Measurements from ENCODE around the gene PCGF3.

PCGF3 gene

DNA sequence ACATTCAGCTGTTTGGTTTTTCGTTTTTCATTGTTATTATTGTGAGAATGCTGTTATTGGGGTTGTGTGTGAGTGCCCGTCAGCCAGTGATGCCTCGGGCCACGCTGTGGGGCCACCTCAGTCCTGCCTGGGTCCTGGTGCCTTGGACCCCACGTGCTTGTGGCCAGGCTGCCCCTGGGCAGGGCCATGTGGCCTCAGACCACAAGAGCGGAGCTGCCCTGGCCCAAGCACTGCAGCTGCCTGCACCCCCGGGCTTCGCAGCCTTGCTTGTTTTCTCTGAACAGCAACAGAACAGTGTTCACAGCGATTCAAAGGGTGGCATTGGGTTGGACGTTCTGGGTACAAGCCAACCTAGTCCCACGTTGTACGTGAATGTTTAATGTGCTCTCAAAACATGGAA, 63.4 kb downstream of the PCGF3 start:
- Histone ChIP-seq H2BK15ac (replicated peaks; ENCODE audit: low read depth) (no peak overlapping the region), H3K56ac (ENCODE audit: low read length) (no peak overlapping the region), H3K79me2 (ENCODE audit: control insufficient read depth, insufficient read depth, low read length) (peaks cover 18% of the 10 kb centered on the region), H3K4ac (ENCODE audit: low read depth, low read length) (no peak overlapping the region), H2AK5ac (ENCODE audit: low read length) (no peak overlapping the region), H2BK120ac (ENCODE audit: low read depth, low read length) (no peak overlapping the region), H3K36me3 (ENCODE audit: control insufficient read depth, insufficient read depth, low read length) (peaks cover 8% of the 10 kb centered on the region), H3K9ac (ENCODE audit: low read length) (no peak overlapping the region), H3K27ac (ENCODE audit: low read depth, low read length) (no peak overlapping the region), H3K4me2 (ENCODE audit: low read length) (no peak overlapping the region), H4K5ac (ENCODE audit: low read length) (no peak overlapping the region), H3K27me3 (ENCODE audit: insufficient read depth, low read length, poor library complexity) (no peaks in the 10 kb centered on the region), H2BK5ac (ENCODE audit: low read length) (no peak overlapping the region), H4K8ac (ENCODE audit: low read depth, low read length) (no peak overlapping the region), H3K4me1 (ENCODE audit: control insufficient read depth, low read depth, low read length) (no peaks in the 10 kb centered on the region), H3K23ac (ENCODE audit: low read length) (no peak overlapping the region), H3K79me1 (ENCODE audit: low read length) (peaks cover 19% of the 10 kb centered on the region), H3K4me3 (ENCODE audit: low read length) (no peak overlapping the region), H3K18ac (ENCODE audit: low read length) (no peak overlapping the region)
- no peak for DNase-seq
- no CpG with 5 or more reads among the region's 12 CpGs for WGBS (ENCODE audit: extremely low coverage, insufficient coverage, low lambda C conversion rate)

DNA sequence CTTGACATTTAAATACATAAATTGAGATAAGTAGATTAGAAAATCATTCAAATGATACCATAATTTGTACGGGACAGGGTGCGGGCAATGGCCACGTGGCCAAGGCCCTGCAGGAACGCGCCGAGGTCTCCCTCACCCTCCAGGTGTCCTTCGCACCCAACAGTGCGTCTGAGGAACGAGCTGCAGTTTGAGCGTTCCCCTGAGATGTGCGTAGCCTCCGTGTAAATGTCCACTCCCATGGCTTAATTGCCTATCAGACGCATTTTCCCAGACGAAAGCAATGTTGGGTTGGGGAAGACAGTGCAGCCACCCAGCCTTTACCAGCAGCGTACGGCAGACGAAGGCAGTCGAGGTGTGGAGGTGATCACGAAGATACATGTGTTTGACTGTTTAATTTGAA, 63.9 kb downstream of the PCGF3 start:
- Histone ChIP-seq H3K56ac (ENCODE audit: low read length) (no peak overlapping the region), H3K23ac (ENCODE audit: low read length) (no peak overlapping the region), H4K8ac (ENCODE audit: low read depth, low read length) (no peak overlapping the region), H2BK5ac (ENCODE audit: low read length) (no peak overlapping the region), H3K4me1 (ENCODE audit: control insufficient read depth, low read depth, low read length) (no peaks in the 10 kb centered on the region), H3K4me2 (ENCODE audit: low read length) (no peak overlapping the region), H3K4me3 (ENCODE audit: low read length) (no peak overlapping the region), H3K36me3 (ENCODE audit: control insufficient read depth, insufficient read depth, low read length) (peaks cover 9% of the 10 kb centered on the region), H3K79me2 (ENCODE audit: control insufficient read depth, insufficient read depth, low read length) (peaks cover 19% of the 10 kb centered on the region), H2AK5ac (ENCODE audit: low read length) (no peak overlapping the region), H3K18ac (ENCODE audit: low read length) (no peak overlapping the region), H2BK120ac (ENCODE audit: low read depth, low read length) (no peak overlapping the region), H3K27ac (ENCODE audit: low read depth, low read length) (no peak overlapping the region), H4K5ac (ENCODE audit: low read length) (no peak overlapping the region), H3K27me3 (ENCODE audit: insufficient read depth, low read length, poor library complexity) (no peaks in the 10 kb centered on the region), H3K79me1 (ENCODE audit: low read length) (peaks cover 19% of the 10 kb centered on the region), H3K9ac (ENCODE audit: low read length) (no peak overlapping the region), H3K4ac (ENCODE audit: low read depth, low read length) (no peak overlapping the region), H2BK15ac (replicated peaks; ENCODE audit: low read depth) (no peak overlapping the region)
- DNase-seq = no peak
- WGBS (ENCODE audit: extremely low coverage, insufficient coverage, low lambda C conversion rate) = no CpG with 5 or more reads among the region's 19 CpGs

DNA sequence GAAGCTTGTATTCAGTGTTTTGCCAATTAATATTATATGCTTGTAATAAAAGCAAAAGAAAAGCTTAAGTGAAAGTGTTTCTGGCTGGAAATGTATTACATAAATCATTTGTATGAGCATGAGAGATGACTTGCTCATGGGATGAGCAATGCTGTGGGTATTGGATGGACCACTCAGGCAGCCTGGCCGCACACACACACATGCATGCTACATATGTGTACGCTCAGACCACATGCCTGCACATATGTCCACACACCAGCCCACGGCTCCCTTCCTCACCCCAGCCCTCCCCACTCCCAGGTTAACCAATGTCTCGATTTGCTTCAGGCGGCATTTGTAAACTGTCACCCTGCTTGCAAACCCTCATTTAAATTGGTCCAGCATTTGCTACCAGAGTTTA, 64.4 kb downstream of the PCGF3 start:
- Histone ChIP-seq H3K27ac (ENCODE audit: low read depth, low read length) (no peak overlapping the region), H3K4me1 (ENCODE audit: control insufficient read depth, low read depth, low read length) (no peaks in the 10 kb centered on the region), H3K4me2 (ENCODE audit: low read length) (no peak overlapping the region), H4K5ac (ENCODE audit: low read length) (no peak overlapping the region), H3K9ac (ENCODE audit: low read length) (no peak overlapping the region), H3K18ac (ENCODE audit: low read length) (no peak overlapping the region), H3K36me3 (ENCODE audit: control insufficient read depth, insufficient read depth, low read length) (peaks cover 11% of the 10 kb centered on the region), H3K23ac (ENCODE audit: low read length) (no peak overlapping the region), H2BK120ac (ENCODE audit: low read depth, low read length) (no peak overlapping the region), H3K56ac (ENCODE audit: low read length) (no peak overlapping the region), H4K8ac (ENCODE audit: low read depth, low read length) (no peak overlapping the region), H3K4me3 (ENCODE audit: low read length) (no peak overlapping the region), H3K4ac (ENCODE audit: low read depth, low read length) (no peak overlapping the region), H3K79me1 (ENCODE audit: low read length) (peaks cover 19% of the 10 kb centered on the region), H2BK15ac (replicated peaks; ENCODE audit: low read depth) (no peak overlapping the region), H3K79me2 (ENCODE audit: control insufficient read depth, insufficient read depth, low read length) (peaks cover 22% of the 10 kb centered on the region), H3K27me3 (ENCODE audit: insufficient read depth, low read length, poor library complexity) (no peaks in the 10 kb centered on the region), H2BK5ac (ENCODE audit: low read length) (no peak overlapping the region), H2AK5ac (ENCODE audit: low read length) (no peak overlapping the region)
- DNase-seq = no peak
- WGBS (ENCODE audit: extremely low coverage, insufficient coverage, low lambda C conversion rate) = no CpG with 5 or more reads among the region's 5 CpGs

DNA sequence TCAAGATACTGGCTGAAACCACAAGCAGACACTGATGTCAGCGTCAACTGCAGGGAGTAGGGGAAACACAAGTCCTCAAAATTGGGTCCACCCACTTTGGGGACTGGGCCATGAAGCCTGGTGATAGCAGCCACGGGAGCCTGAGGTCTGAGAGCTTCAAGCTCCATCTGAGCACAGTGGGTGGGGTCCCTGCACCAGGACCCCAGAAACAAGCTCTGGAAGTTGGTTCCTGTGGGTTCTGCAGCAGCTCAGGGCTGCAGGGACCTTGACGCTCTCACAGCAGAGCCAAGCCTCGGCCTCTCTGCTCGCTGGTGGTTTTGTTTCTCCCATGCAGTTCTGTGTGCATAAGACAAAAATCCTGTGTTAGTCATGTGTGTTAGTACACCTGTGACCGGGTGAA, 65.8 kb downstream of the PCGF3 start:
- H4K8ac ChIP-seq (ENCODE audit: low read depth, low read length) = no peak overlapping the region
- H4K5ac ChIP-seq (ENCODE audit: low read length) = no peak overlapping the region
- no peak overlapping the region for H3K23ac ChIP-seq (ENCODE audit: low read length)
- no peak for DNase-seq
- peaks cover 19% of the 10 kb centered on the region for H3K79me1 ChIP-seq (ENCODE audit: low read length)
- H3K79me2 ChIP-seq (ENCODE audit: control insufficient read depth, insufficient read depth, low read length) = peaks cover 23% of the 10 kb centered on the region
- no peak overlapping the region for H2BK15ac ChIP-seq (replicated peaks; ENCODE audit: low read depth)
- H3K18ac ChIP-seq (ENCODE audit: low read length) = no peak overlapping the region
- H2BK120ac ChIP-seq (ENCODE audit: low read depth, low read length) = no peak overlapping the region
- no peak overlapping the region for H3K27ac ChIP-seq (ENCODE audit: low read depth, low read length)
- no peak overlapping the region for H2BK5ac ChIP-seq (ENCODE audit: low read length)
- no CpG with 5 or more reads among the region's 6 CpGs for WGBS (ENCODE audit: extremely low coverage, insufficient coverage, low lambda C conversion rate)
- H2AK5ac ChIP-seq (ENCODE audit: low read length) = no peak overlapping the region
- no peak overlapping the region for H3K9ac ChIP-seq (ENCODE audit: low read length)
- H3K4me2 ChIP-seq (ENCODE audit: low read length) = no peak overlapping the region
- H3K56ac ChIP-seq (ENCODE audit: low read length) = no peak overlapping the region
- no peaks in the 10 kb centered on the region for H3K27me3 ChIP-seq (ENCODE audit: insufficient read depth, low read length, poor library complexity)
- H3K4me1 ChIP-seq (ENCODE audit: control insufficient read depth, low read depth, low read length) = no peaks in the 10 kb centered on the region
- no peak overlapping the region for H3K4me3 ChIP-seq (ENCODE audit: low read length)
- H3K4ac ChIP-seq (ENCODE audit: low read depth, low read length) = no peak overlapping the region
- H3K36me3 ChIP-seq (ENCODE audit: control insufficient read depth, insufficient read depth, low read length) = peaks cover 10% of the 10 kb centered on the region

DNA sequence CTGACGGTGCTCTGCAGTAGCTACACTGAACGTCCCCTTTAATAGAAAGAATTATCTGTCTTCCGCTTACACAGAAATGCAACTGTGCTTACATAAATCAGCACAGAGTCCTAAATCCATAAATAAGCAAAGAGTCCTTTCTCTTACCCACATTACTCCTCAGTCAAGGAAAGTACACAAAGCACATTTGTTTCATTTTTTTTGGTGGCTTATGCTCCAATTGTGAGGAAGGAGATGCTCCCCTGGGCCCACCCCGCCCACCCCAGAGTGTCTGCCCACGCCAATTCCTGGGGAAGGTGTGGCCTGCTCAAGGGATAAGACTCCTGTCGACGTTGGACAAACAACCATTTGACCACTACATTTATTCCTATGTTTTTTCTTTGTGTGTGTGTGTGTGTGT, 66.5 kb downstream of the PCGF3 start:
- no CpG with 5 or more reads among the region's 7 CpGs for WGBS (ENCODE audit: extremely low coverage, insufficient coverage, low lambda C conversion rate)
- H3K27ac ChIP-seq (ENCODE audit: low read depth, low read length) = no peak overlapping the region
- no peak overlapping the region for H3K23ac ChIP-seq (ENCODE audit: low read length)

DNA sequence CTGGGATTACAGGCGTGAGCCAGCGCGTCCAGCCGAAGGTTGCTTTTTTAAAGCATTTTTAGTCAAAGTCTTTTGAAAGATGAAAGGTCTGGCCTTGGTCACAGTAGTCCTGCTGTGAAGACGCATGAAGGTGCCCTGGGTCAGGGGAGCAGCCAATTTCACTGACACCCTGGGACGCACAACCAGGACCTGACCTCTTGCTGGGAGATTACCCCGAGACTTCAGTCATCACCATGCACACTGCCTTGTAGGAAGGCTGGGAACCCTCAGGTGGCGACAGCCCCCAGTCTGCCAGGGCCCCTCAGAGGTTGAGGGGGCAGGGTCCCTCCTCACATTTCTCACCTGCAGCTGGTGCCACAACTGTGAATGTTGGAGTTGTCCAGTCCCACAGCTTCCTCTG, 67.1 kb downstream of the PCGF3 start:
- WGBS (ENCODE audit: extremely low coverage, insufficient coverage, low lambda C conversion rate) = no CpG with 5 or more reads among the region's 8 CpGs
- Histone ChIP-seq H3K4ac (ENCODE audit: low read depth, low read length) (no peak overlapping the region), H3K4me3 (ENCODE audit: low read length) (no peak overlapping the region), H4K5ac (ENCODE audit: low read length) (no peak overlapping the region), H3K23ac (ENCODE audit: low read length) (no peak overlapping the region), H2BK120ac (ENCODE audit: low read depth, low read length) (no peak overlapping the region), H4K8ac (ENCODE audit: low read depth, low read length) (no peak overlapping the region), H3K4me2 (ENCODE audit: low read length) (no peak overlapping the region), H2BK5ac (ENCODE audit: low read length) (no peak overlapping the region), H3K79me2 (ENCODE audit: control insufficient read depth, insufficient read depth, low read length) (peaks cover 31% of the 10 kb centered on the region), H3K36me3 (ENCODE audit: control insufficient read depth, insufficient read depth, low read length) (peaks cover 13% of the 10 kb centered on the region), H3K27ac (ENCODE audit: low read depth, low read length) (no peak overlapping the region), H3K79me1 (ENCODE audit: low read length) (peaks cover 25% of the 10 kb centered on the region), H3K4me1 (ENCODE audit: control insufficient read depth, low read depth, low read length) (no peaks in the 10 kb centered on the region), H3K27me3 (ENCODE audit: insufficient read depth, low read length, poor library complexity) (no peaks in the 10 kb centered on the region), H2BK15ac (replicated peaks; ENCODE audit: low read depth) (no peak overlapping the region), H3K56ac (ENCODE audit: low read length) (no peak overlapping the region), H3K9ac (ENCODE audit: low read length) (no peak overlapping the region), H2AK5ac (ENCODE audit: low read length) (no peak overlapping the region), H3K18ac (ENCODE audit: low read length) (no peak overlapping the region)
- DNase-seq = no peak

More for the DNA sequence above, 66.5 kb downstream of the PCGF3 start:
- peaks cover 27% of the 10 kb centered on the region for H3K79me2 ChIP-seq (ENCODE audit: control insufficient read depth, insufficient read depth, low read length)
- no peaks in the 10 kb centered on the region for H3K4me1 ChIP-seq (ENCODE audit: control insufficient read depth, low read depth, low read length)
- peaks cover 12% of the 10 kb centered on the region for H3K36me3 ChIP-seq (ENCODE audit: control insufficient read depth, insufficient read depth, low read length)
- no peak overlapping the region for H2BK5ac ChIP-seq (ENCODE audit: low read length)
- no peak overlapping the region for H4K5ac ChIP-seq (ENCODE audit: low read length)
- no peak overlapping the region for H2BK15ac ChIP-seq (replicated peaks; ENCODE audit: low read depth)
- no peak overlapping the region for H3K56ac ChIP-seq (ENCODE audit: low read length)
- H3K4ac ChIP-seq (ENCODE audit: low read depth, low read length) = no peak overlapping the region
- H3K9ac ChIP-seq (ENCODE audit: low read length) = no peak overlapping the region
- no peak overlapping the region for H2BK120ac ChIP-seq (ENCODE audit: low read depth, low read length)
- no peaks in the 10 kb centered on the region for H3K27me3 ChIP-seq (ENCODE audit: insufficient read depth, low read length, poor library complexity)
- no peak overlapping the region for H4K8ac ChIP-seq (ENCODE audit: low read depth, low read length)
- no peak for DNase-seq
- H3K79me1 ChIP-seq (ENCODE audit: low read length) = peaks cover 22% of the 10 kb centered on the region
- no peak overlapping the region for H3K4me3 ChIP-seq (ENCODE audit: low read length)
- H3K4me2 ChIP-seq (ENCODE audit: low read length) = no peak overlapping the region
- no peak overlapping the region for H3K18ac ChIP-seq (ENCODE audit: low read length)
- no peak overlapping the region for H2AK5ac ChIP-seq (ENCODE audit: low read length)
